IMR-90 (cell line): ENCODE results near the gene FRMD3. TPM values are rescaled to one million over a fixed set of nuclear protein-coding genes. Genes with fewer than 3 reads are reported as not detected.

Experiments used
- ATAC-seq: fragments of 200-7000 bp; cut with Tn5 transposase; 2 replicates; pipeline ENCODE4 v1.9.1; 2020; ENCODE audit warnings: low read depth, mild to moderate bottlenecking, moderate library complexity
- BruUV-seq: library from RNA; stranded (reverse); fragments of 400-500 nt; replicated peaks from 2 replicates; lab custom pipeline; 2021; lab: Mats Ljungman, UMichigan
- CTCF ChIA-PET: fragments of 300-600 bp; formaldehyde crosslinking; extraction: SDS; loops from one replicate; lab custom pipeline; 2021; ENCODE audit warnings: antibody characterized with exemption; lab: Yijun Ruan, JAX
- POLR2A ChIA-PET: fragments of 300-600 bp; sonication (Branson Sonifier 250); formaldehyde crosslinking; loops from one replicate; lab custom pipeline; 2022; ENCODE audit warnings: antibody characterized with exemption; ENCODE audit not compliant: unreplicated experiment; lab: Charles Lee
- DNase-seq: peaks from one replicate; pipeline ENCODE4 v3.0.0; 2013
- H2AFZ ChIP-seq: replicated peaks from 2 replicates; pipeline ENCODE3; 2013; ENCODE audit warnings: low read length, mild to moderate bottlenecking; ENCODE audit not compliant: poor library complexity
- H2AK5ac ChIP-seq: 2 replicates; pipeline ENCODE4 v1.6.1; 2013; ENCODE audit warnings: low read depth, low read length, inconsistent platforms
- H2AK9ac ChIP-seq: replicated peaks from 2 replicates; pipeline ENCODE3; 2013; ENCODE audit warnings: mild to moderate bottlenecking, low read depth, low read length, moderate library complexity; ENCODE audit not compliant: poor library complexity
- H2BK120ac ChIP-seq: 2 replicates; pipeline ENCODE4 v1.6.1; 2013; ENCODE audit warnings: low read depth, low read length, inconsistent platforms
- H2BK15ac ChIP-seq: 3 replicates; pipeline ENCODE4 v1.6.1; 2013; ENCODE audit warnings: low read depth, low read length, inconsistent platforms
- H2BK20ac ChIP-seq: 2 replicates; pipeline ENCODE4 v1.6.1; 2013; ENCODE audit warnings: low read depth, mild to moderate bottlenecking, inconsistent platforms, low read length, moderate library complexity
- H2BK5ac ChIP-seq: 2 replicates; pipeline ENCODE4 v1.6.1; 2013; ENCODE audit warnings: mild to moderate bottlenecking, low read depth, low read length, inconsistent platforms; ENCODE audit not compliant: poor library complexity, severe bottlenecking
- H3K14ac ChIP-seq: replicated peaks from 2 replicates; pipeline ENCODE4 v1.6.1; 2013; ENCODE audit warnings: low read depth, low read length, inconsistent platforms
- H3K18ac ChIP-seq: 2 replicates; pipeline ENCODE4 v1.6.1; 2013; ENCODE audit warnings: low read depth, low read length, control low read depth
- H3K23ac ChIP-seq: 2 replicates; pipeline ENCODE4 v1.6.1; 2013; ENCODE audit warnings: low read depth, low read length, inconsistent platforms
- H3K27ac ChIP-seq: 2 replicates; pipeline ENCODE4 v1.5.1; 2013; ENCODE audit warnings: mild to moderate bottlenecking, control low read depth, low read length; ENCODE audit not compliant: insufficient read depth
- H3K27me3 ChIP-seq: 2 replicates; pipeline ENCODE4 v1.6.1; 2013; ENCODE audit warnings: low read length; ENCODE audit not compliant: control insufficient read depth, insufficient read depth
- H3K36me3 ChIP-seq: 2 replicates; pipeline ENCODE4 v1.6.1; 2013; ENCODE audit warnings: low read length, mixed read lengths; ENCODE audit not compliant: control insufficient read depth, insufficient read depth
- H3K4ac ChIP-seq: 2 replicates; pipeline ENCODE4 v1.6.1; 2013; ENCODE audit warnings: low read depth, low read length, inconsistent platforms
- H3K4me1 ChIP-seq: 2 replicates; pipeline ENCODE4 v1.6.1; 2013; ENCODE audit warnings: low read length, mixed read lengths; ENCODE audit not compliant: control insufficient read depth, insufficient read depth
- H3K4me2 ChIP-seq: 2 replicates; pipeline ENCODE4 v1.6.1; 2013; ENCODE audit warnings: low read depth, mild to moderate bottlenecking, control low read depth, low read length, moderate library complexity
- H3K4me3 ChIP-seq: 2 replicates; pipeline ENCODE4 v1.5.1; 2013; ENCODE audit warnings: low read depth, mild to moderate bottlenecking, control low read depth, low read length, moderate library complexity; ENCODE audit not compliant: insufficient read depth
- H3K56ac ChIP-seq: 2 replicates; pipeline ENCODE4 v1.6.1; 2013; ENCODE audit warnings: low read length, inconsistent platforms; ENCODE audit not compliant: insufficient read depth; ENCODE audit errors: extremely low read depth
- H3K79me1 ChIP-seq, 2 experiments: 2 replicates each; pipeline ENCODE4 v1.6.1; 2013; ENCODE audit warnings: low read length in 2 of 2, inconsistent platforms in 1 of 2, low read depth in 1 of 2
- H3K9ac ChIP-seq: 2 replicates; pipeline ENCODE4 v1.6.1; 2013; ENCODE audit warnings: low read depth, low read length, control low read depth
- H3K9me1 ChIP-seq: 2 replicates; pipeline ENCODE4 v1.6.1; 2013; ENCODE audit warnings: low read length, inconsistent platforms; ENCODE audit not compliant: insufficient read depth
- H3K9me3 ChIP-seq: 2 replicates; pipeline ENCODE4 v1.6.1; 2013; ENCODE audit warnings: low read length; ENCODE audit not compliant: control insufficient read depth, insufficient read depth
- H4K20me1 ChIP-seq: 2 replicates; pipeline ENCODE4 v1.6.1; 2013; ENCODE audit warnings: low read length, inconsistent platforms; ENCODE audit not compliant: insufficient read depth
- H4K5ac ChIP-seq: 2 replicates; pipeline ENCODE4 v1.6.1; 2013; ENCODE audit warnings: mild to moderate bottlenecking, low read depth, low read length, control low read depth
- H4K8ac ChIP-seq, 2 experiments: 2 replicates each; pipeline ENCODE4 v1.6.1; 2013; ENCODE audit warnings: low read depth in 2 of 2, low read length in 2 of 2, control low read depth in 1 of 2, inconsistent platforms in 1 of 2
- H4K91ac ChIP-seq: 2 replicates; pipeline ENCODE4 v1.6.1; 2013; ENCODE audit warnings: low read depth, low read length, inconsistent platforms; ENCODE audit not compliant: insufficient read depth
- BHLHE40 ChIP-seq: fragments of 150-350 bp; IDR thresholded peaks from 2 replicates; pipeline ENCODE4 v1.6.1; 2016; ENCODE audit warnings: mild to moderate bottlenecking, low read depth, low read length
- CEBPB ChIP-seq: IDR thresholded peaks from 2 replicates; pipeline ENCODE4 v1.6.1; 2012; ENCODE audit warnings: low read depth, low read length, improper control_type of control experiment
- CHD1 ChIP-seq: IDR thresholded peaks from 2 replicates; pipeline ENCODE4 v1.6.1; 2012; ENCODE audit warnings: low read depth, low read length, improper control_type of control experiment
- FOS ChIP-seq: fragments of 150-350 bp; IDR thresholded peaks from 2 replicates; pipeline ENCODE4 v1.6.1; 2016; ENCODE audit warnings: low read depth, low read length
- MAFK ChIP-seq: IDR thresholded peaks from 2 replicates; pipeline ENCODE4 v1.6.1; 2012; ENCODE audit warnings: low read depth, low read length, improper control_type of control experiment
- MAZ ChIP-seq: IDR thresholded peaks from 2 replicates; pipeline ENCODE4 v1.6.1; 2012; ENCODE audit warnings: low read depth, mild to moderate bottlenecking, low read length, improper control_type of control experiment, moderate library complexity, borderline replicate concordance
- MXI1 ChIP-seq: IDR thresholded peaks from 2 replicates; pipeline ENCODE4 v1.6.1; 2012; ENCODE audit warnings: low read depth, mild to moderate bottlenecking, low read length, moderate library complexity, borderline replicate concordance
- NFE2L2 ChIP-seq: fragments of 150-350 bp; IDR thresholded peaks from 2 replicates; pipeline ENCODE4 v1.6.1; 2016; ENCODE audit warnings: low read depth, mild to moderate bottlenecking, low read length
- POLR2A ChIP-seq: IDR thresholded peaks from 2 replicates; pipeline ENCODE4 v1.6.1; 2012; ENCODE audit warnings: mild to moderate bottlenecking, low read depth, low read length
- RAD21 ChIP-seq: IDR thresholded peaks from 2 replicates; pipeline ENCODE4 v1.6.1; 2012; ENCODE audit warnings: low read length, improper control_type of control experiment
- RCOR1 ChIP-seq: IDR thresholded peaks from 2 replicates; pipeline ENCODE4 v1.6.1; 2012; ENCODE audit warnings: mild to moderate bottlenecking, low read length, improper control_type of control experiment; ENCODE audit not compliant: insufficient replicate concordance
- RFX5 ChIP-seq: IDR thresholded peaks from 2 replicates; pipeline ENCODE4 v1.8.0; 2012; ENCODE audit warnings: low read depth, mild to moderate bottlenecking, low read length, moderate library complexity
- SMC3 ChIP-seq: fragments of 150-350 bp; IDR thresholded peaks from 2 replicates; pipeline ENCODE4 v1.6.1; 2016; ENCODE audit warnings: low read depth, mild to moderate bottlenecking, antibody characterized with exemption, low read length, moderate library complexity
- WGBS, 2 experiments: methylation state at CpG; one replicate each; pipeline versions ENCODE4 v1.1.5 to v1.1.7; 2013; ENCODE audit warnings: missing lambda C conversion rate in 2 of 2; ENCODE audit not compliant: insufficient read length in 1 of 2; ENCODE audit errors: extremely low coverage in 2 of 2; 5-methylcytosine and 5-hydroxymethylcytosine counted together
- dilution Hi-C: fragments of 300-500 bp; cut with HindIII; formaldehyde crosslinking; loops from one replicate; pipeline ENCODE4 v1.14.3; 2018; ENCODE audit warnings: low sequenced_read_pairs; ENCODE audit not compliant: unreplicated experiment
- in situ Hi-C: fragments of 300-500 bp; cut with MboI; formaldehyde crosslinking; loops from 3 replicates; pipeline ENCODE4 v1.14.3; 2019; ENCODE audit warnings: low sequenced_read_pairs, inconsistent platforms, mixed read lengths
- intact Hi-C: fragments of 100-400 bp; cut with micrococcal nuclease; formaldehyde crosslinking; loops from 2 replicates; pipeline ENCODE4 v1.10.0; 2022
- polyA plus RNA-seq, 3 experiments: library from polyadenylated mRNA; depleted of rRNA; stranded (reverse); fragments of >200 nt; gene quantifications; 2 replicates each; pipeline ENCODE4 v1.2.3, GENCODE V29; 2012; ENCODE audit warnings: low replicate concordance in 1 of 3
- total RNA-seq: library from RNA; depleted of rRNA; stranded (reverse); fragments of >200 nt; gene quantifications from 2 replicates; pipeline ENCODE4 v1.2.3, GENCODE V29; 2012
- TF ChIP-seq, protein P1 (sequence below): fragments of 150-350 bp; IDR thresholded peaks from 2 replicates; pipeline ENCODE4 v1.6.1; 2017; ENCODE audit warnings: mild to moderate bottlenecking, antibody characterized with exemption, low read length, low read depth
- TF ChIP-seq, protein P2 (sequence below): fragments of 150-350 bp; IDR thresholded peaks from 2 replicates; pipeline ENCODE4 v1.6.1; 2016; ENCODE audit warnings: low read depth, mild to moderate bottlenecking, low read length, moderate library complexity, borderline replicate concordance
- TF ChIP-seq, protein P3 (sequence below): conservative IDR thresholded peaks from 2 replicates; pipeline ENCODE4 v1.5.1; 2012; ENCODE audit warnings: mild to moderate bottlenecking, low read depth, low read length, improper control_type of control experiment

Gene FRMD3
- total and polyA plus RNA-seq, 2 of the 4 experiments (the other 2 are of a cell fraction) = 0.02 to 0.18 TPM

DNA sequence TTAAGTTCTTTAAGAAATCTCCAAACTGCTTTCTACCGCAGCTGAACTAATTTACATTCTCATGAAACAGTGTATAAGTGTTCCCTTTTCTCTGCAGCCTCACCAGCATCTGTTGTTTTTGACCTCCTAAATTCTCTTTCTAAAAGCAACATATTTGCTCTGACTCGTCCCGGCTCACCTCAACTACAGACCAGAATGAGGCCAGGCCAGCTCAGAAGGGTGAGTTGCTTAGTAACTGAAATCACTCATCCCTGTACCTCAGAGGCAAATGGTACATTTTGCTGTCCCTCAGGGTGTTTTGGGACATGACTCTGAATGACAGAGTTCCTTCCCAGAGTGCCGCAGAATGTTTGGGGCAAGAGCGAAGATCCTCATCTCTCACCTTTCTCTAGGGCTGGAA is 127.5 kb downstream of the FRMD3 start:
- no peak overlapping the region for H2BK20ac ChIP-seq
- H3K23ac ChIP-seq = no peak overlapping the region
- in situ Hi-C loops (no loop called here), dilution Hi-C loops (no loop called here), intact Hi-C loops (no loop called here)
- H3K9me1 ChIP-seq = no peaks in the 10 kb centered on the region
- H3K79me1 ChIP-seq = no peaks in the 10 kb centered on the region
- no peak overlapping the region for H2AFZ ChIP-seq
- CTCF ChIA-PET = no interaction called here
- POLR2A ChIA-PET = no interaction called here
- no peak overlapping the region for H2BK15ac ChIP-seq
- no TSS peak for BruUV-seq
- H4K91ac ChIP-seq = no peak overlapping the region
- no peak overlapping the region for H3K18ac ChIP-seq
- no peaks in the 10 kb centered on the region for H3K4me1 ChIP-seq
- H4K20me1 ChIP-seq = no peaks in the 10 kb centered on the region
- no peak overlapping the region for H3K4me3 ChIP-seq
- TF ChIP-seq RCOR1 = no peak
- TF ChIP-seq, protein P1, sequence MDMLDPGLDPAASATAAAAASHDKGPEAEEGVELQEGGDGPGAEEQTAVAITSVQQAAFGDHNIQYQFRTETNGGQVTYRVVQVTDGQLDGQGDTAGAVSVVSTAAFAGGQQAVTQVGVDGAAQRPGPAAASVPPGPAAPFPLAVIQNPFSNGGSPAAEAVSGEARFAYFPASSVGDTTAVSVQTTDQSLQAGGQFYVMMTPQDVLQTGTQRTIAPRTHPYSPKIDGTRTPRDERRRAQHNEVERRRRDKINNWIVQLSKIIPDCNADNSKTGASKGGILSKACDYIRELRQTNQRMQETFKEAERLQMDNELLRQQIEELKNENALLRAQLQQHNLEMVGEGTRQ = no peak
- no peak for TF ChIP-seq MXI1
- TF ChIP-seq SMC3 = no peak
- no peak for TF ChIP-seq POLR2A
- TF ChIP-seq BHLHE40 = no peak
- TF ChIP-seq MAZ = no peak
- TF ChIP-seq, protein P2, sequence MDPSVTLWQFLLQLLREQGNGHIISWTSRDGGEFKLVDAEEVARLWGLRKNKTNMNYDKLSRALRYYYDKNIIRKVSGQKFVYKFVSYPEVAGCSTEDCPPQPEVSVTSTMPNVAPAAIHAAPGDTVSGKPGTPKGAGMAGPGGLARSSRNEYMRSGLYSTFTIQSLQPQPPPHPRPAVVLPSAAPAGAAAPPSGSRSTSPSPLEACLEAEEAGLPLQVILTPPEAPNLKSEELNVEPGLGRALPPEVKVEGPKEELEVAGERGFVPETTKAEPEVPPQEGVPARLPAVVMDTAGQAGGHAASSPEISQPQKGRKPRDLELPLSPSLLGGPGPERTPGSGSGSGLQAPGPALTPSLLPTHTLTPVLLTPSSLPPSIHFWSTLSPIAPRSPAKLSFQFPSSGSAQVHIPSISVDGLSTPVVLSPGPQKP = no peak
- no peak for TF ChIP-seq FOS
- TF ChIP-seq RAD21 = no peak
- TF ChIP-seq CHD1 = no peak
- TF ChIP-seq MAFK = no peak
- TF ChIP-seq RFX5 = no peak
- TF ChIP-seq CEBPB = no peak
- TF ChIP-seq, protein P3, sequence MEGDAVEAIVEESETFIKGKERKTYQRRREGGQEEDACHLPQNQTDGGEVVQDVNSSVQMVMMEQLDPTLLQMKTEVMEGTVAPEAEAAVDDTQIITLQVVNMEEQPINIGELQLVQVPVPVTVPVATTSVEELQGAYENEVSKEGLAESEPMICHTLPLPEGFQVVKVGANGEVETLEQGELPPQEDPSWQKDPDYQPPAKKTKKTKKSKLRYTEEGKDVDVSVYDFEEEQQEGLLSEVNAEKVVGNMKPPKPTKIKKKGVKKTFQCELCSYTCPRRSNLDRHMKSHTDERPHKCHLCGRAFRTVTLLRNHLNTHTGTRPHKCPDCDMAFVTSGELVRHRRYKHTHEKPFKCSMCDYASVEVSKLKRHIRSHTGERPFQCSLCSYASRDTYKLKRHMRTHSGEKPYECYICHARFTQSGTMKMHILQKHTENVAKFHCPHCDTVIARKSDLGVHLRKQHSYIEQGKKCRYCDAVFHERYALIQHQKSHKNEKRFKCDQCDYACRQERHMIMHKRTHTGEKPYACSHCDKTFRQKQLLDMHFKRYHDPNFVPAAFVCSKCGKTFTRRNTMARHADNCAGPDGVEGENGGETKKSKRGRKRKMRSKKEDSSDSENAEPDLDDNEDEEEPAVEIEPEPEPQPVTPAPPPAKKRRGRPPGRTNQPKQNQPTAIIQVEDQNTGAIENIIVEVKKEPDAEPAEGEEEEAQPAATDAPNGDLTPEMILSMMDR = no peak
- no peak for TF ChIP-seq NFE2L2
- H2BK5ac ChIP-seq = no peak overlapping the region
- H3K27ac ChIP-seq = no peak overlapping the region
- H2AK9ac ChIP-seq = no peak overlapping the region
- H3K27me3 ChIP-seq = no peaks in the 10 kb centered on the region
- H2BK120ac ChIP-seq = no peak overlapping the region
- H3K36me3 ChIP-seq = no peaks in the 10 kb centered on the region
- no peaks in the 10 kb centered on the region for H3K9me3 ChIP-seq
- DNase-seq (no peak), ATAC-seq (no peak)
- H3K9ac ChIP-seq = no peak overlapping the region
- no peak overlapping the region for H4K5ac ChIP-seq
- H3K4me2 ChIP-seq = no peak overlapping the region
- H2AK5ac ChIP-seq = no peak overlapping the region
- no peak overlapping the region for H3K14ac ChIP-seq
- H3K56ac ChIP-seq = no peak overlapping the region
- H4K8ac ChIP-seq = no peak overlapping the region
- no peak overlapping the region for H3K4ac ChIP-seq
- 80% methylated on average over 1 of the region's 5 CpGs; no CpG with 5 or more reads in 1 of the 2 experiments for WGBS, 2 experiments
